ENCODE results near the gene CHRNE.

Gene CHRNE

GRCh38 chr17:4947010-4947410 is 44.1 kb upstream of the CHRNE start:
- peak overlapping the region; percentile 88 for H3K4me3 ChIP-seq (ENCODE audit: severe bottlenecking)
- no peak for TF ChIP-seq CTCF (IDR thresholded peaks at IDR 0.05; ENCODE audit: poor library complexity, severe bottlenecking)
- peak overlapping the region; percentile 99 for H3K27ac ChIP-seq (ENCODE audit: poor library complexity, severe bottlenecking)
- H3K9me3 ChIP-seq (ENCODE audit: severe bottlenecking) = no peaks in the 10 kb centered on the region
- no peak for ATAC-seq (ENCODE audit: low read depth)
- DNase-seq (ENCODE audit: low spot score) = no peak
- peaks cover 49% of the 10 kb centered on the region for H3K36me3 ChIP-seq (ENCODE audit: low read depth)
- no peaks in the 10 kb centered on the region for H3K27me3 ChIP-seq (ENCODE audit: insufficient read depth, poor library complexity, severe bottlenecking)
- peaks cover 26% of the 10 kb centered on the region for H3K4me1 ChIP-seq (ENCODE audit: insufficient read depth, poor library complexity, severe bottlenecking)

GRCh38 chr17:4946312-4946976 is 43.5 kb upstream of the CHRNE start:
- Histone ChIP-seq H3K27ac (ENCODE audit: poor library complexity, severe bottlenecking) (peak overlapping the region; percentile 99), H3K36me3 (ENCODE audit: low read depth) (peaks cover 55% of the 10 kb centered on the region), H3K27me3 (ENCODE audit: insufficient read depth, poor library complexity, severe bottlenecking) (no peaks in the 10 kb centered on the region), H3K4me1 (ENCODE audit: insufficient read depth, poor library complexity, severe bottlenecking) (peaks cover 26% of the 10 kb centered on the region), H3K4me3 (ENCODE audit: severe bottlenecking) (peak overlapping the region; percentile 88), H3K9me3 (ENCODE audit: severe bottlenecking) (no peaks in the 10 kb centered on the region)
- no peak for DNase-seq (ENCODE audit: low spot score)
- no peak for TF ChIP-seq CTCF (IDR thresholded peaks at IDR 0.05; ENCODE audit: poor library complexity, severe bottlenecking)
- no peak for ATAC-seq (ENCODE audit: low read depth)

GRCh38 chr17:4945944-4946280 is 43.0 kb upstream of the CHRNE start:
- H3K27me3 ChIP-seq (ENCODE audit: insufficient read depth, poor library complexity, severe bottlenecking) = no peaks in the 10 kb centered on the region
- DNase-seq (ENCODE audit: low spot score) = no peak
- peaks cover 29% of the 10 kb centered on the region for H3K4me1 ChIP-seq (ENCODE audit: insufficient read depth, poor library complexity, severe bottlenecking)
- H3K36me3 ChIP-seq (ENCODE audit: low read depth) = peaks cover 58% of the 10 kb centered on the region
- peak overlapping the region; percentile 88 for H3K4me3 ChIP-seq (ENCODE audit: severe bottlenecking)
- no peak for ATAC-seq (ENCODE audit: low read depth)
- peak overlapping the region; percentile 99 for H3K27ac ChIP-seq (ENCODE audit: poor library complexity, severe bottlenecking)
- H3K9me3 ChIP-seq (ENCODE audit: severe bottlenecking) = no peaks in the 10 kb centered on the region
- TF ChIP-seq CTCF (IDR thresholded peaks at IDR 0.05; ENCODE audit: poor library complexity, severe bottlenecking) = no peak

DNA sequence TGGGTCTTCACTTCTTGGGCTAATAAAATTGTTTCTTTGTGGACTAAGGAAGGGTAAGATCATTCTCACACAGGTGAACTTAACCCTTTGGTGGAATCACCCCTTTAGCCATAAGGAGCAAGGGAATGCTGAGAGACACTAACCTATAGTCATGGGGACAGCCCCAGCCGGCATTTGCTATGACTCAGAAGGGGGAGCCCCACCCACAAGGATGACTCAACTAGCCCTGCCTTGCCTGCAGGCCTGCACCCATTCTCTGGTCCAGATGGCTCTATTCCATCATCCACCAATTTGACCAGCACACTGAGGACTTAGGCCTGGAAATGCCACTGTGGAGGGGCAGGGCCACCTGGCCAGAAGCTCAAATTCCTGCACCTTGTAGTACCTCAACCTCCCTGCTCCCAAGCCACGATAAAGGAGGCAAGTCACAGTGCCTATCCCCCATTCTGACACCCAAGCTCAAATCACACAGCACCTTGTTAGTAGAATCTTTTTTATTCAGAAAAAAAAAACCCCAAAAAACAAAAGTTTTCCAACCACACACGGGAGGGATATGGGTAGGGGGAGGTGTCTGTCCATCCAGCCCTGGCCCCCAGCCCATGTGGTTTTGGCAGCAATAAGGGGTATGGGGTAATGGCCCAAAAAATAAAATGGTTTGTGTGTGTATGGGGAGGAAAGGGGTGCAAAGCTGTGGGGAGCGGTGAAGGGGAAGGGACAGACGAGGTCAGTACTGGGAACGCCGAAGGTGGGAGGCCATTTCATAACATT is 42.5 kb upstream of the CHRNE start:
- Histone ChIP-seq H3K27ac (ENCODE audit: poor library complexity, severe bottlenecking) (peak overlapping the region; percentile 99), H3K4me1 (ENCODE audit: insufficient read depth, poor library complexity, severe bottlenecking) (peaks cover 29% of the 10 kb centered on the region), H3K27me3 (ENCODE audit: insufficient read depth, poor library complexity, severe bottlenecking) (no peaks in the 10 kb centered on the region), H3K4me3 (ENCODE audit: severe bottlenecking) (no peak overlapping the region), H3K9me3 (ENCODE audit: severe bottlenecking) (no peaks in the 10 kb centered on the region), H3K36me3 (ENCODE audit: low read depth) (peaks cover 58% of the 10 kb centered on the region)
- TF ChIP-seq CTCF (IDR thresholded peaks at IDR 0.05; ENCODE audit: poor library complexity, severe bottlenecking) = no peak
- peak; percentile 92 for DNase-seq (ENCODE audit: low spot score)
- ATAC-seq (ENCODE audit: low read depth) = peak; percentile 60

Data from RWPE2 (cell line).